Occipital lobe (tissue), 2 donors: ENCODE data around the gene MRPL28. TPM values are rescaled to one million over a fixed set of nuclear protein-coding genes. Genes with fewer than 3 reads are reported as not detected.
A peak's percentile ranks its signal among the peaks of the same experiment; 100 is the strongest.
"Not testable (repeated sequence)": the region's sequence is repeated elsewhere in the genome, so short reads cannot be mapped to it uniquely, and the experiment has no call there.

Source experiments
- DNase-seq: peaks from one replicate; lab custom pipeline; 2025; lab: John Stamatoyannopoulos, UW
- total RNA-seq: library from RNA; depleted of rRNA; stranded (reverse); fragments of >200 nt; gene quantifications from one replicate; pipeline ENCODE4 v1.2.3, GENCODE V29; 2014

The MRPL28 gene
- total RNA-seq, 1 donor from 2014 or later, result 28.1 TPM

- DNase-seq, result no peak
These were observed 9.5 kb downstream of the MRPL28 start for GRCh38 chr16:360698-361336.

GRCh38 chr16:359871-360697 lies 10.3 kb downstream of the MRPL28 start:
- no peak for DNase-seq

- no peak for DNase-seq
These were observed 11.1 kb downstream of the MRPL28 start for GRCh38 chr16:359067-359763.

- DNase-seq, result no peak
These were observed 13.6 kb downstream of the MRPL28 start for GRCh38 chr16:356741-357140.

- no peak for DNase-seq
These were observed 15.3 kb downstream of the MRPL28 start for GRCh38 chr16:354971-355461.

GRCh38 chr16:354291-354881 lies 16.0 kb downstream of the MRPL28 start:
- DNase-seq, result no peak

GRCh38 chr16:353404-354290 lies 16.7 kb downstream of the MRPL28 start:
- DNase-seq, result no peak

GRCh38 chr16:352547-353403 lies 17.6 kb downstream of the MRPL28 start, which contains the start of gene AXIN1:
AXIN1 (minus strand) TSS chr16:352723; CDS start chr16:347025, 5,698 bp downstream.
- DNase-seq, result peak; percentile 99

GRCh38 chr16:351804-352520 lies 18.4 kb downstream of the MRPL28 start:
- DNase-seq, result no peak

- DNase-seq, result no peak
These were observed 20.1 kb downstream of the MRPL28 start for GRCh38 chr16:350203-350602.

GRCh38 chr16:349211-349610 lies 21.1 kb downstream of the MRPL28 start:
- DNase-seq, result no peak

- DNase-seq, result not testable (repeated sequence)
These were observed 21.8 kb downstream of the MRPL28 start for GRCh38 chr16:348495-348894.

GRCh38 chr16:347203-347602 lies 23.1 kb downstream of the MRPL28 start:
- no peak for DNase-seq

GRCh38 chr16:346587-346986 lies 23.8 kb downstream of the MRPL28 start:
- no peak for DNase-seq

- DNase-seq, result no peak
These were observed 24.6 kb downstream of the MRPL28 start for GRCh38 chr16:345772-346171.

- DNase-seq, result no peak
These were observed 27.7 kb downstream of the MRPL28 start for GRCh38 chr16:342455-343213.

GRCh38 chr16:341974-342336 lies 28.4 kb downstream of the MRPL28 start:
- not testable (repeated sequence) for DNase-seq
